ENCODE measurements around the gene USP25.
A peak's percentile ranks its signal among the peaks of the same experiment; 100 is the strongest.

USP25 gene

DNA sequence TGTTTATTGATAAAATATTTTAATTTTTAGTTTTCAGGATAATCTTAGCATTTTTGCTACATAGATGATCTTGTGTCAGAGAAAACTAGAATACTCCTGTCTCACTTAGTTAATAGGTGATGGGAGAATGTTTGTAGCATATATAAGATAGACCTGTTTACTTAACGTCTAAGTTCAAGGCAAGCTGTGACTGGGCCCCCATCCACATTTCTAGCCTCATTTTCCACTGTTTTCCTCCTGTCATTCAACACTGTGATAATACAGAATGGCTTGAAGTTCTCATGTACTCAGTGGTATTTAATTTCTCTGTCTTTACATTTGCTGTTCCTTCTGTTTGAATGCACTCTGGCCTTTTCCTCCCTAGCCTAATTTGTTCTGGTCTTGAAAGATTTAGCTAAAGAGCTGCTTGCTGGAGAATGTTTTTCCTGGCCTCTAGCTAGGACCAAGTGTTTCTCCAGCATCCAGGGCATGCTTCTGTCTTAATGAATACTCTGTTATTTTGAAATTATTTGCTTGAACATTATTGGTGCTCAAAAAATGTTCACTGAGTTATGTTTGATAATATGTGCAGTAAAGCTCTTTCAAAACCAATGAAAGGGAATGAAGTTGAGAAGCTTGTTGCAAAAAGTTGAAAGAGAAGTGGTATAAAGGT lies 37.3 kb downstream of the USP25 start:
- H3K27ac ChIP-seq = peak overlapping the region; percentile 39 to 54
- no peak overlapping the region for H3K4me3 ChIP-seq
- TF ChIP-seq, protein P1, sequence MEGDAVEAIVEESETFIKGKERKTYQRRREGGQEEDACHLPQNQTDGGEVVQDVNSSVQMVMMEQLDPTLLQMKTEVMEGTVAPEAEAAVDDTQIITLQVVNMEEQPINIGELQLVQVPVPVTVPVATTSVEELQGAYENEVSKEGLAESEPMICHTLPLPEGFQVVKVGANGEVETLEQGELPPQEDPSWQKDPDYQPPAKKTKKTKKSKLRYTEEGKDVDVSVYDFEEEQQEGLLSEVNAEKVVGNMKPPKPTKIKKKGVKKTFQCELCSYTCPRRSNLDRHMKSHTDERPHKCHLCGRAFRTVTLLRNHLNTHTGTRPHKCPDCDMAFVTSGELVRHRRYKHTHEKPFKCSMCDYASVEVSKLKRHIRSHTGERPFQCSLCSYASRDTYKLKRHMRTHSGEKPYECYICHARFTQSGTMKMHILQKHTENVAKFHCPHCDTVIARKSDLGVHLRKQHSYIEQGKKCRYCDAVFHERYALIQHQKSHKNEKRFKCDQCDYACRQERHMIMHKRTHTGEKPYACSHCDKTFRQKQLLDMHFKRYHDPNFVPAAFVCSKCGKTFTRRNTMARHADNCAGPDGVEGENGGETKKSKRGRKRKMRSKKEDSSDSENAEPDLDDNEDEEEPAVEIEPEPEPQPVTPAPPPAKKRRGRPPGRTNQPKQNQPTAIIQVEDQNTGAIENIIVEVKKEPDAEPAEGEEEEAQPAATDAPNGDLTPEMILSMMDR (IDR thresholded peaks at IDR 0.05) = no peak
- H3K9me3 ChIP-seq = no peaks in the 10 kb centered on the region
- DNase-seq = no peak
- peaks cover 0 to 43% (median 9%) of the 10 kb centered on the region in 4 donors for H3K4me1 ChIP-seq
- no peaks in the 10 kb centered on the region for H3K36me3 ChIP-seq
- intact Hi-C loops (cut with DNase I; ENCODE audit: low total_unique reads) = no loop called here
- H3K27me3 ChIP-seq = no peaks in the 10 kb centered on the region

DNA sequence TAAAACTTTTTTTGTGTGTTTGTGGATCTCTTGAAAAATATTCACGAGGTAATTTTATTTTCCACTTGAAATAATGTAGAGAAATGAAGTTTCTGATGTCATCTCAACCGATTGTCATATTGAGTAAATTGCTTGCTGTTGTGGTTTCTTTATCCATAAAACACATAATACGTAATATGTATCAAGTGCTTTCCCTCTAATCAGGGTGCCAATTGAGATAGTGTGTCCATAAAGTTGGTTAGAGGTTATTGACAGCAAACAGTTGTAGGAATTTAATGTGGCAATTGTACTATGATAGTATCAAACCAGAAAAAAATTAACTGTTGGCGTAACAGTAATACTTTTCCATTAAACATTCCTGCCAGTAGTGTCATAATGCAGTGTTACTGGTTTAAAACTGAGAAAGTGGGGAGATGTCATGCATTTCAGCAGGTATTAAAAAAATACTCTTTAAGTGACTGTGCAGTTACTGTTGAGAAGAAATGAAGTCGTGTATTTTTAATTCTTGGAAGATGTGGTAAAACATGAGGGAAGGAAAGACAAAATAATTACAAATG lies 38.3 kb downstream of the USP25 start:
- TF ChIP-seq, protein P1 (IDR thresholded peaks at IDR 0.05) = no peak
- Histone ChIP-seq H3K27ac (peak overlapping the region in 1 of 2 donors; percentile 54), H3K4me1 (peaks cover 0 to 36% (median 9%) of the 10 kb centered on the region in 4 donors), H3K36me3 (no peaks in the 10 kb centered on the region), H3K4me3 (no peak overlapping the region), H3K9me3 (no peaks in the 10 kb centered on the region), H3K27me3 (no peaks in the 10 kb centered on the region)
- no peak for DNase-seq
- intact Hi-C loops (cut with DNase I; ENCODE audit: low total_unique reads) = no loop called here

DNA sequence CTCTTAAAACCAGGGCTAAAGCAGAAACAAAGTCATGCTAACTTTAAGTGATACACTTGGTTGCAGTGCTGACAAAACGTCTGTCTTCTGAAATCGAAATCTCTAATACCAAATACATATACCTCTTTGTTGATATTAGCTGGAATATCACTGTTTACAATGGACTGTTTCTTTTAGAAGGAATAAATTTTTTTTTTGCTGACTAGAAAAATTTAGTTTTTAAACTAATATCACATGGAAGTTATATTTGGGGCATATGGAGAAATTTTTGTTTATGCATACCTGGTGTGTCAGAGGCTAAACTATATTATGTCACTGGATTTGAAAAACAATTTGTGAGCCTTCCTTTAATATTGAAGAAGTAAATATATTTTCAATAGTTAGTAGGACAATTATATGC lies 39.1 kb downstream of the USP25 start:
- intact Hi-C loops (cut with DNase I; ENCODE audit: low total_unique reads) = no loop called here
- peaks cover 0 to 36% (median 9%) of the 10 kb centered on the region in 4 donors for H3K4me1 ChIP-seq
- no peak for DNase-seq

DNA sequence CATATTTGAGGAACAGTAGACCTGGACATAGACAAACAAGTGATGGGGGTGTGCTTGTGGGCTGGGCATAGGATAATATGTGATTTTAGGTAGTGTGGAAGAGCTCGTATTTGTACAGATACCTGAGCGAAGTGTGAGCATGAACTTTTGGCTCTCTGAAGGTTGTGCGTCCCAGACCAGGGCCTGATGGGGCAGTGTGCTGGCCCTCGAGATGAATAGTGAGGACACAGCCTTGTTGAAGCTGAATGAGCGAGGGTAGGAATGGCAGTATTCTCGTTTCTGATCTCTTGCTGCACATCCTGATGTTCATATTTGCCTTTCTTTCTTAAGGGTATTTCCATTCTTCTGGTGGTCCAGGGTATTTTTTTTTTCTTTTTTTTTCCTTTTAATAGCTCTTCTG lies 41.5 kb downstream of the USP25 start:
- H3K27ac ChIP-seq = no peak overlapping the region
- H3K27me3 ChIP-seq = no peaks in the 10 kb centered on the region
- H3K4me3 ChIP-seq = no peak overlapping the region
- intact Hi-C loops (cut with DNase I; ENCODE audit: low total_unique reads) = no loop called here
- no peaks in the 10 kb centered on the region for H3K36me3 ChIP-seq
- DNase-seq = no peak
- no peaks in the 10 kb centered on the region for H3K9me3 ChIP-seq
- H3K4me1 ChIP-seq = peaks cover 0 to 22% (median 9%) of the 10 kb centered on the region in 4 donors
- TF ChIP-seq, protein P1 (IDR thresholded peaks at IDR 0.05) = no peak

More for the DNA sequence above, 39.1 kb downstream of the USP25 start:
- no peaks in the 10 kb centered on the region for H3K36me3 ChIP-seq
- no peaks in the 10 kb centered on the region for H3K9me3 ChIP-seq
- H3K27ac ChIP-seq = no peak overlapping the region
- TF ChIP-seq, protein P1 (IDR thresholded peaks at IDR 0.05) = no peak
- H3K4me3 ChIP-seq = no peak overlapping the region
- H3K27me3 ChIP-seq = no peaks in the 10 kb centered on the region

DNA sequence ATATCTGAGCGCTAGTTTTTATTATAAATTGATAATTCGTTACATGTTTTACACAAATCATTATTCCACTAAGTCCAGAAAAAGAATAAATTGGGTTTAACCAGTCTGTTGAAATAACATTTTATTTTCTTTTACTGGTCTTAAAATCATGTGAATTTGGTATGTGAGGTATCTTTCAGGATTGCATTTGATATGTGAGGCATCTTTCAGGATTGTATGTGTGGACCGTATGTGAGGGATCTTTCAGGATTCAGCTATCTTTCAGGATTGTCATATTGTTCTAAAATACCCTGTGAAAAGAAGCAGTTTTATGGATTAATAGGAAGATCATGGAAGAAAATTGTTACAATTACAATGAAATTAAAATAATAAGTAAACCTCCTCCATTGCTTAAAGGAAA lies 42.9 kb downstream of the USP25 start:
- H3K27ac ChIP-seq = no peak overlapping the region
- intact Hi-C loops (cut with DNase I; ENCODE audit: low total_unique reads) = no loop called here
- TF ChIP-seq, protein P1 (IDR thresholded peaks at IDR 0.05) = no peak

More for the DNA sequence above, 42.9 kb downstream of the USP25 start:
- no peak for DNase-seq
- Histone ChIP-seq H3K27me3 (no peaks in the 10 kb centered on the region), H3K4me1 (peaks cover 0 to 9% (median 1%) of the 10 kb centered on the region in 4 donors), H3K4me3 (no peak overlapping the region), H3K36me3 (no peaks in the 10 kb centered on the region), H3K9me3 (no peaks in the 10 kb centered on the region)
